Suppressor macrophage treated with lipopolysaccharide for 4 hours (primary cell): Measurements from ENCODE around the gene TMEM132D.

ENCODE experiments used
- DNase-seq: peaks from one replicate; pipeline ENCODE4 v3.0.0-alpha.2; 2020

The TMEM132D gene

DNA sequence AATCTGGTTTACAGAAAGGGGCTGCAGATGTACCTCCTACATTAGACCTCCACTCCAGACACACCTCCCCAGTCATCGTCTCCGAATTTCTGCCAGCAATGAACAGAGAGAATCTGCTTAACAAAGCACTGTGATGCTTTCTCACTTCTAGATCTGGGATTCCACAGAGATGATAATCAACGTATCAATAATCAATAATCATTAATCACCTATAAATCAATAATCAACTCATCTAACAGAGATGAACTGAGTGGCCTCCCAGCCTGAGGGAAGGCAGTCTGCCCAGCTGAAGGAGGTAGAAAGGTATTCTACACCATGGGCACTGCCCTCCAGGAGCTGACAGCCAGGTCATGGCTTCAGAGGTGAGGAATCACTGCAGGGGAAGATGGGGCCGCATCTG is 183.2 kb downstream of the TMEM132D start:
- DNase-seq: no peak

DNA sequence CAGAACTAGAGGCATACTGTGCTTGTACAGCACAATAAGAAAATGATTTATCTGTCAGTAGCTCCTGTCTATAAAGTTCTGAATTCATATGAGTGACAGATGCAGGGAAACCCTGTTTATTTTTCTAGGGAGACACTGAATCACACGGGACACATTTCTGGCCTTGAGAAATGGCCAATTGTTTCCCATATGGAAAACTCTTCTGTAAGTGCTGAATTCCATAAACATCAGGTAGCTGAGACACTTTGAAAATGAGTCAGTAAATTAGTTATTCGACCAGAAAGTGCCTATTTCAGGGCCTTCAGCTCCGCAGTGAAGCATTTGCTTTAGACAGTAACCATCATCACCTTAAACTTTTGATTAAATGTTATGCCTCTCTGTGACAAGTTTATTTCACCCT is 184.4 kb downstream of the TMEM132D start:
- DNase-seq: no peak

DNA sequence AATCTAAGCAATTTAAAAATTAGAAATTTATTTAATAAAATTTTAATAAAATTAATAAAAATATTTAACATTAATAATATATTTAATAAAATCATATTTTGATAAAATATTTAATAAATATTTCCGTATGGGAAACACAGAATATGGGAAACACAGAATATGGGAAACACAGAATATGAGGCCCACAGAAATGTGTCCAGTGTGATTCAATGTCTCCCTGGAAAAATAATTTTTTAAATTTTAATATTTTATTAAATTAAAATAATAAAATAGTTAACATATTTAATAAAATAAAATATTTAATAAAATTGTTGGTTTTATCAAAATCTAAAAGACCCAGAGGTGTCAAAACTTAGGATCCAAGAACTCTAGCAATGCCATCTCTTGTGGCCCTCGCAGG is 186.4 kb downstream of the TMEM132D start:
- DNase-seq: no peak

DNA sequence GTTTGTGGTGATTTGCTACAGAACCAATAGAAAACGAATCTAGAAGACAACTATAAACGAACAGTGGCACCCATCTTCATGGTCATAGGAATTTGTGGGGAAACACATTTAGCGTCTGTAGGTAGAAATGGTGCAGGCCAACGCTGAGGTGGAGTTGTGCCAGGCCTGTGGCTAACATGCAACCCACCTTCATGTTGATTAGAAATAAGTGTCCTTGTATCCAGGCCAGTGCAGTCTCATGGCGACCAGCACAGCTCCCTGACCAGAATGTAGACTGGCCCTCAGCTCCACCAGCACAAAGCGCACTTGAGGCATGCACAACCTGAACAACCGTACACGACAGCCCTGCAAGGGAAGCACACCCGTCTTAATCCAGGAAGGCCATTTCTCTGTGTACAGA is 187.0 kb downstream of the TMEM132D start:
- no peak for DNase-seq

DNA sequence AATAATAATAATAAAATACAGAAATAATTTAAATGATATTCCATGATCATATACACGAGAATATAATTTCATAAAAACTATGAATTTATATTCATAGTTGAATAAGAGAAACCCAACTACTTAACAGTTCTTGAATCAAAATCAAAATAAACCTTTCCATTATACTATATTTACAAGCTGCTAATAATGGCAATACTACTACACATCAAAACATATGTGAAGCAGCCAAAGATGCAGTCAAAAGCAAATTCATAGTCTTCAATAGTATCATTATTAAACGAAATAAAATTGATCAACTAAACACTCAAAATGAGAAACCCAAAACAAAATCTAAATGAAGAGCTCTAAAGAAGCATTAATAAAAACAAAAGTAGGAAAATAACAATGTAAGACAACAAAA is 197.1 kb downstream of the TMEM132D start:
- no peak for DNase-seq

DNA sequence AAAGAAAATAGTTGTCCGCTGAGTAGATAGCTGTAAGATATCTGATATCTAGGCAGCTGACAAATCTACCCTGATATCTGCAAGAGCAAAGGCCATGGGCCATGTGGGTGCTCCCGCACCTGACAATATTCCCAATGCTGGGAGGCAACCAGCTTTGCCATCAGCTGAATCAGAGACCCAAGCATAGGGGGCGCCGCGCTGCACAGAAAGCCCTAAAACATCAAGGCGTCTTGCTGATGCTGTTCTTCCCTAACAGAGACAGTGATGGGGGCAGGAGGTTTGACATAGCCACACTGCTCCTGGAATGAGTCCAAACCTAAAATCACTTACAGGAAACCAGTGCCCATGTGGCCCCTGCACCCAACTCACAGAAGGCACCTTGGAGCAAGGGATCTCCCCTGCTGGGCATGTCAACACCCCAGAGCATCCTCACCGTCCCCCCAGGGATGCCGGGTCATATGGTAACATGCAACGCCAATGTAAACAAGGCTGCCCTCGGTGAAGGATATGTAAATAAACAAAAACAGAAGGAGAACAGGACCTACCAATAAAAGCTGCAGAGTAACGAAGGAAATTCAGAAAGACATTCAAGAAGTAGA is 199.5 kb downstream of the TMEM132D start:
- no peak for DNase-seq

DNA sequence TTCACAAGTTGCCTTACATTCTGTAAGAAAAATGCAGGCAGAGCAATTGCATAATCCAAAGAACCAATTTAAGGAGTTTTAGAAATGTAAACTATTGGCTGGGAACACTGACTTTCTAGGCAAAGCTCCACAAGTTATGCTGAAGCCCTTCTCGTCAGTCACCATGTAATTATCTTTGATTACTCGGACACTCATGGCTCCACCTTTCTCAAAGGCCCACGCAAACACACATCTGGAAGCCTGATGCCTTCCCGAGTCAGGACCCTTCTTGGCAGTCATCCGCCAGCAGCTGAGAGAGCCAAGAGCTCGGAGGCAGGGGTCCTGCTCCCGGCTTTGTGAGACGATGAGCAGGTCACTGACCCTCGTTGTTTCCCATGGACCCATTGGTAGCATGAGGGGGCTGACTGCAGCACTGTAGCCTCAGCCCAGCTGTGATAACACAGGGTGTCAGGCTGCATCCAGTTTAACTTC is 202.2 kb downstream of the TMEM132D start:
- no peak for DNase-seq

DNA sequence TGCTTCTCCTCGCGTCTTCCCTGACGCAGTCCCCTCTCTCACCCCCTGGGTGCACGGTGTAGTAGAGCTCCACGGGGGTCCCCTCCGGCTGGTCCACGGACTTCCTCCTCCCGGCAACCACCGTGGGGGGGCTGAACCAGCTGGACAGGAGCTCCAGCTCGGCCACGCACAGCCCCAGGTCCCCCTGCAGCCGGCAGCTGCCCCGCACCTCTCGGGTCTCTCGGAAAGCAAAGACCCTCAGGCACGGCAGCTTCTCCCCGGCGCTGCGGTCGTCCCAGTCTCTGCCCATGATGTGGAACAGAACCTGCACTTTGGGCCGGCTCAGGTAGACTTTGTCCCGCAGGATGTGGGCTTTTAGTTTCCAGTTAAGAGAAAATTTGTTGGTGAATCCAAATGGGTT is 203.8 kb downstream of the TMEM132D start:
- DNase-seq: no peak

DNA sequence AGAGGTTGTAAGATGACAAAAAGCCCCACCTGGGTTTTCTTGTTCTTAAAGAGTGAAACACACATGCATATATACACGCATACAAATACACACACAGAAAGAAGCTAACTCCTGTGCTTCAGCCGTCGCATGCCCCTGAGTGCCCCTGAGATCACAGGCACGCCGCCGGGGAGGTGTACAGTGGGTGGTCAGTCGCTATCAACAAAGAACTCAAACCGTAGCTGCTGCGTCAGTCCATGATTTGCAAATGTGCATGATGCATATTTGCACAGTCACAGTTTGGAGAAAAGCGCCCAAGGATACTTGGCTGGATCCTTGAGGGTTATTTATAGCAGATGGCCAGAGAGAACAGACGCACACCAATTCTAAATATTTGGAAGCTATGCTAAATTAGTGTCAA is 206.9 kb downstream of the TMEM132D start:
- no peak for DNase-seq

DNA sequence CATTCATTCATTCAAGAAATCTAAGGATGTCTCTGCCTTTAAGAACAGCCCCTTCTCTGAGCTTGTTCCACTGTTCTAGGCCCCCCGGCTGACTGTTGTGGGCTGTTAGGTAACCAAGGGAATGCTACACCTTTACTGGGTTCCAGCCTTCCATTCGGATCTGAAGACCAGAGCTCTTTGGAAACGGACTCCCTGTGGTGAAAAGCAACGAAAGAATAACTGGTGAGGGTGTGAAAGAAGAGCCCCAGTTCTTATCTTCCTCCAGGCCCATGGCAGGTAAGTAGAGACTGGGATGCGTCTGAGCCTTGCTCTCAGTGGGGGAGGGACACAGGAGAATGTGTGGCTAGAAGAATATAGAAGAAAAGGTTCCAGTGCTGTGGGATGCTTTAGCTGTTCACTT is 207.4 kb downstream of the TMEM132D start:
- no peak for DNase-seq

DNA sequence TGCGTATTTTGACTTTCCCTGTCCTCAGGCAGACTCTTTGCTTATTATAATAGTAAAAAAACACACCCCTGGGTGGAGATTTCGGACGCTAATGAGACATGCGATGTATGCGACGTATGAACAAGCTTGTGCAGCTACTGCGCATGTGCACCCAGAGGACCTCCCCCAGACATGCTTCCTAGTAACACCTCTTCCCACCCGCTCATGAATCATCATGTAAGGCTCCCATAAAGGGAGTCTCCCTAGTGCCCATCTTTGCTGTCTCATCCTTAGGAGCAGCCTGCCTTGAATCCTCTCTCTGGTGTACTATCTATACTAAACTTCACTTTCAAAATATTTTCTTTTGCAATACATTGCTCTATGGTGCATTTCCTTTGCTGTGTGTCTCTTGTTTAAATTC is 210.1 kb downstream of the TMEM132D start:
- no peak for DNase-seq

DNA sequence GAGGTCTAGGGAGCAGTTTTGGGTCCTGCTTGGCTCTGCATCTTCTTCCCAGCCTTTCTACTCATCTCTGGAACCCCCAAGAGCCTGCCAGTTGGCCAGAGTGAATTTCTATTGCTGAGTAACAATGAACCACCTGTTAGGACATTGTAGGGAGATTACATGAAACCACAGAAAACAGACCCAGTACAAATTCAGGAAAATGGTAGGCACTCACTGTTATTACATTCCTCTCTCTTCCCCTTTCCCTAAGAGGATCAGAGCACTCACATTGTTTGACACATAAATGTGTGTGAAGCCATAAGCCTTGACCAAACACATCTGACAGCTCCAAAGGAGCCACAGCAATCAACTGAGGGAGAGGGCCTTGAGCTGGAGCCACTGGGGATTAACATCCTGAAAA is 216.1 kb downstream of the TMEM132D start:
- no peak for DNase-seq

DNA sequence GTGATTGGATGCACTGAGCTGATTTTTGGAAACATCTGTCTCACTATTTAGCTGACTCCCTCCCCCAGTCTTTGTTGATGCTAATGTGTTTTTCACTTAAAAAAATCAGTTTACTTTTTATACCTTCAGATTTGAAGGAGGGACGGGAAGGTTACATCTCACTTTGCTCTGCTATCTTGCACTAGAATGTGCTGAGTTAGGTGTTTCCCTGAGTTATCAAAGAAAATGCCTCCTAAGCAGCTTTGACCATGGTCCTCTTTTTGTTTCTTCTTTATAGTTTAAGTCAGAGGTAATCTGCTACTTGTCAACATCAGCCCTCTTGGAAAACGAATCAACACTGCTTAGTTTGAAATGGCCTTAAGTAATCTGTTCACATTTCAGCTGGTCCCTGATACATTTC is 222.0 kb downstream of the TMEM132D start:
- DNase-seq: no peak

DNA sequence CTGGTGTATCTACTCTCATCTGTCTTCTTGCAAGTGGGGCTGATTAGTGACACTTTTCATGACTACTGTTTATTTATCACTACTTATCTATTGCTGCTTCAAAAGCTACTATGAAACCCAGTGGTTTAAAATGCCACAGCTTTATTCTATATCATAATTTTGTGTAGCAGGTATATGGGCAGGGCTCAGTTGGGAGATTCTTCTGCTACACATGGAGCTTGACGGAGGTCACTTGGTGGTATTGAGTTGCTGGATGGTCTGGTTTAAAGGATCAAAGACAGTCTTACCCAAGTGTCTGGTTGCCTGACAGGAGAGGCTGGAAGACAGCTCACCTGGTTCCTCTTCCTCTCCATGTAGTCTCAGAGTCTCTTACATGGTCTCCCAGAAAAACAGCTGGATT is 222.7 kb downstream of the TMEM132D start:
- no peak for DNase-seq

DNA sequence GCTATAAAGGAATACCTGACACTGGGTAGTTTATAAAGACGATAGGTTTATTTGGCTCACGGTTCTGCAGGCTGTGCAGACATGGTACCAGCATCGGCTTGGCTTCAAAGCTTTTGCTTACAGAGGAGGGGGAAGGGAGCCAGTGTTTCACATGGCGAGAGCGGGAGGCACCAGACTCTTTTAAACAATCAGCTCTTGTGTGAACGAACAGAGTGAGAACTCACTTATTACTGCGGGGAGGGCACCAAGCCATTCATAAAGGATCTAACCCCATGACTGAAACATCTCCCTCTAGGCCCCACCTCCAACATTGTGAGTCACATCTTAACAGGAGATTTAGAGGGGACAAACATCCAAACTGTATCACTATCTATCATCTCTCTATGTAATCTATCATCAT is 227.4 kb downstream of the TMEM132D start:
- no peak for DNase-seq

DNA sequence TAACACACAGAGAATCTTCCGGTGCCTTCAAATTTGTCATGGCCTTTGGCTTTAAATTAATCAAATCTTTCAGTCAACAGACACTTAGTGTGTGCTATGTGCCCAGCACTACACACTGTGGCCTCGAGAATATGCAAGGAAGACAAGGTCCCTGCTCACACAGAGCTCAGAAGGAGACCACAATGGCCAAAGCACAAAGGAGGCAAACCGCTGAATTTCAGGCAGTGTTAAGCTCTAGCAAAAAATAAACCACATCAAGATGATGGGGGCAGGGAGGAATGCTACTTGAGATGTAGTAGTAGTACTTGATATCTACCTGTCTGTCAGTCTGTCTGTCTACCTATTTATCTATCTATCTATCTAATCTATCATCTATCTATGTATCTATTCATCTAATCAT is 227.9 kb downstream of the TMEM132D start:
- DNase-seq: no peak

DNA sequence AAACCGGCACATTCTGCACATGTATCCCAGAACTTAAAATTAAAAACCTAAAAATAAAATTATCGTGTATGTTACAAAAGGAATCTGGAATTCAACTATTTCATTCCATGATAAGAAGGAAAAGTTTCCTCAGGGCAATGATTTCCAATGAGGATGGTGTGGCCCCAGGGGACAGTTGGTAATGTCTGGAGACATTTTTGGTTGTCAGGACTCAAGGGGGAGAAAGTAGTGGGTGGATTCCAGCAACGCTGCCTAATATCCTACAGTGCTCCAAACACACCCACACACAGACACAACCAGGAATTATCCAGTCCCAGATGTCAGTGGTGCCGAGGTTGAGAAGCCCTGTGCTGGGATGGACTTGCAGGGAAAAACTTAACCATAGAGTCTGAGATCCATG is 228.3 kb downstream of the TMEM132D start:
- no peak for DNase-seq

DNA sequence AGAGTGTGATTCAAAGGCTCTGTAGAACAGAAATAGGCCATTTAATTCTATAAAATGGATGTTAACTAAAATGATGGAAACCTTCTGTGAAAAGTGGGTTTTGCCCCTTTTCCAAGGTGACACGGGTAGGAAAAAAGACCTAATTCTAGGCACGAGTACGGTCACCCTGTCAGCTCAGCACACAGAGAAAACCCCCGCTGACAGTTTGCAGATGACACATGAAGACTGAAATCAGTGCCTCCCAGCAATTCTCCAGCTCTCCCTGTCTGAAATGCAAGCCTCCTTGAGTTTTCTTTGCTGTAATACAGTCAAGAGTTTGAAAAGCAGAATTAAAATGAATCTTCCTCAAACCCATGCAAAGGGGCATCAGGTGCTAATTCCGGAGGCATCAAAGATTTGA is 230.0 kb downstream of the TMEM132D start:
- no peak for DNase-seq

DNA sequence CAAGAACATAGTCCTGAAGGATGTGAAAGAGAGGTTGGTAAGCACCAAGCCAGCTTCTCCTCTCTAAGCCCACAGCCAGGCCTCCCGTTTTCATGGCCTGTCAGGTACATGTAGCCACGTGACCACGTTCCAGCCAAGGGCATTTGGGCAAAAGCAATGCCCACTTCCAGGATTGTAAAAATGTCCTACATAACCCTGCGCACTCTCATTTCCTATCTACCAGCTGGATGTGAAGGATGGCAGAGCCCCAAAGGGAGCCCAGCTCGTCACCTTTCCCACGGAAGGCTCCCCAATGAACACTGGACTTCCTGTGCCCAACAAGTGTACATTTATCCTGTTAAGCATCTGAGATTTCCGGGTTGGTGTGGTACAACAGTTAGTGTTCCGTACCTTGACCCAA is 231.7 kb downstream of the TMEM132D start:
- DNase-seq: no peak

DNA sequence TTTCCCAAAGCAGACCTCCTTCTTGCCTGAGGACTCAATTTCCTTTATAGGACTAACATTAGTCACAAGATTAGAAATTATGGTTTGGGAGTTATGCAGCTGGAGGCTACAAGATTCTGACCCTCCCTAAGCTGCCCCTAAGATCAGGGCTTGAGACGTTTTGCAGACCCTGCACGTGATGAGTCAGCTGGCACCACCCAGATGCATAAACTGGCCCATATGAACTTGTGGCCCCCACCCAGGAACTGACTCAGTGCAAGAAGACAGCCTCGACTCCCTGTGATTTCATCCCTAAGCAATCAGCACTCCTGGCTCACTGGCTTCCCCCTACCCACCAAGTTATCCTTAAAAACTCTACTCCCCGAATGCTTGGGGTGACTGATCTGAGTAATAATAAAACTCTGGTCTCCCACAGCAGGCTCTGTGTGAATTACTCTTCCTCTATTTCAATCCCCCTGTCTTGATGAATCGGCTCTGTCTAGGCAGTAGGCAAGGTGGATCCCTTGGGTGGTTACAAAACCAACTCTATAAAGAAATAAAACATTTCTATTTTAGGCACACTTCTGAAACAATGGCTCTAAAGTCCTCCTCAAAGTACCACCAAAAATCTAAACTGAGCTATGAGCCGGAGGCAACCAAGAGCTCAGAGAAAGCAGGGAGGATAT is 233.4 kb downstream of the TMEM132D start:
- DNase-seq: no peak

DNA sequence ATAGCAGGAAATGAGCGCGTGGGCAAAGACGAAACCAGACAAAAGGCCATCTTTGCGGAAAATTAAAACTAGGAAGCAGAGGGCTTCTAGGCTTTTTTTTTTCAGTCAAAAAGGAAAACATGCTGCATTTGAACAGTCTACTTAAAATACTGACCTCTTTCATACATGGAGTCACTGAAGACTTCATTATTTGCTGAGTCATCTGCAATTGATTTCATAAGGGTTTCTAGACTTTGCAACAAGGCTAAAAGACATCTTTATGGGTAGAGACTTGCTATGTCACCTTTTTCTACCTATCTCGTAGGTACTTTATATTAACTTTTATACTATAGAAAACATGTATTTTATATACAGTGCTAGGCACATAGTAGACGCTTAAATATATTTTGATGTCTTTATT is 238.4 kb downstream of the TMEM132D start:
- DNase-seq: no peak

DNA sequence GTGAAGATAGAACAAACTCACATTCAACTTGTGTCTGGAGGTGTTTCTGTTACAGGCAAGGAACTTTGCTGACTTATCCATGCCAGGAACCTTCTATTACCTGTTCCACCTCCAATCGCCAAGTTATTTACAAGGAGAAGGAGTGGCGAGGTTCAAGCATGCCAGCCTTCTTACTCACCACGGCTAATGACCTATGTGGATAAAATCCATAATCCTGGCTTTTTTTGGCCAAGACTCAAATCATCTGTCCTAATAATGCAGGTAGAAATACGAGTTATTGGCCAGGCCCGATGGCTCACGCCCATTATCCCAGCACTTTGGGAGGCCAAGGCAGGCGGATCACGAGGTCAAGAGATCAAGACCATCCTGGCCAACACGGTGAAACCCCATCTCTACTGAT is 241.6 kb downstream of the TMEM132D start:
- DNase-seq: no peak

DNA sequence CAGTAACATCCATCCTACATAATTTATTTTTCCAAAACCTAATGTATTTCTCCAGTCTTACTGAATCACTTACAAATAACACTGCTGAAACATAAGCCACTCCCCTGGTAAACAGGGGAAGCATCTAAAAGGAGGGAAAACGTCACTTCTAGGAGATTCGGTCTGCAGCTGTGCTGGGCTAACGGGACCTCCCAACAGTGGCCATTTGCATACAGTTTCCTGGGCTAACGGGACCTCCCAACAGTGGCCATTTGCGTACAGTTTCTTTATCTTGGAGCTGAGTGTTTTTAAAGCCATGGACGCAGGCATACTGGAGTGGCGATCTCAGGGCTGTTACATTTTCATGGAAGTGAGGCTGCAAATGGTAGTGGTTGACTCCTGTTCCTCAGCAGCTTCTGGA is 242.9 kb downstream of the TMEM132D start:
- no peak for DNase-seq

DNA sequence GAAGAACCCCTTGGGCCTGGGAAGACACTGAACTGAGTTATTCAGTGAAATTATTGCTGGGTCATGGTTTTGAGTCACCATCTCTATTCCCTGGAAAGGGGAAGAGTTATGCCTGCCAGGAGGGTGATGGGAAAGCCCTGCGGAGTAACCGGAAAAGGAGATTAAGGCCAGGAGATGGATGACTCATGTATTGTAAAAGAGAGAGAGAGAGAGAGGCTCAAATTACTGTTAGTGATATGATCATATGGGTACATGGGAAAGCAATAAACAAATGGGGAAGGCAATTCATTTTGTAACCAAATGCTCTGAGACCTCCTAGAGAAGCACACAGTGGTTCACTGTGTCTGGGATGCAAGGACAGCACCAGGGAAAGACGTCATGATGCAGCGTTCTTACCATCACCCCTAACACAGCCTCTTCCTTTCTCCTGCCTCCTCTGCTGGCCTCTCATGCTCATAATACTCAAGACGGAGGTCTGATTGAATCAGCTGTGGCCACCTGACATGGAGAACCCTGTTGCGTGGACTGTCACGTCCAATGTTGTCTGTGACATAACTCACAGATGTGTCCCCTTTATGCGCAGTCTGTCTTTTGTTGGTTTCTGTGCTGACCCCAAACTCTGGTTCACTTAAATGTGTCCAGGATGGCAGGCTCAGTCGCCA is 243.7 kb downstream of the TMEM132D start:
- DNase-seq: no peak

DNA sequence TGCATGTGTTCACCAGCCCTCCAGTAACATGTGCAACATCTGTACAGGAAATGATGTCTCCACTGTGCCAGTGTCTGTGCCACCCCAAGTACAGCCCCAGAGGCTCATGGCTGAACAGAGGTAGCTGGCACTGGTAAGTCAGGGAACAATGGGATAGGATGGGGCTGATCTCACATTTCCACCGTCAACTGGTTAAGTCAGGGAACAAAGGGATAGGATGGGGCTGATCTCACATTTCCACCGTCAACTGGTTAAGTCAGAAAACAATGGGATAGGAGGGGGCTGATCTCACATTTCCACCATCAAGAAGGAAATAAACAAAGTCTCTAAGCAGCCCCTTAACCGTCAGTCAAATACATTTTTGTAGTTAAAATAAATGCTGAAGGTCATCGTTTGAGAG is 246.6 kb downstream of the TMEM132D start:
- no peak for DNase-seq
